C4-2B (cell line): ENCODE measurements around the gene GAB3.

ENCODE experiments used
- H3K27ac ChIP-seq: fragments of 450-650 bp; 2 replicates; pipeline ENCODE4 v1.5.1; 2017
- ZFX ChIP-seq: fragments of 450-650 bp; IDR thresholded peaks from 2 replicates; pipeline ENCODE4 v1.6.1; 2017
- TF ChIP-seq, protein P1 (sequence below): fragments of 450-650 bp; conservative IDR thresholded peaks from 2 replicates; pipeline ENCODE4 v1.5.1; 2017; ENCODE audit warnings: mild to moderate bottlenecking

GAB3 gene

DNA sequence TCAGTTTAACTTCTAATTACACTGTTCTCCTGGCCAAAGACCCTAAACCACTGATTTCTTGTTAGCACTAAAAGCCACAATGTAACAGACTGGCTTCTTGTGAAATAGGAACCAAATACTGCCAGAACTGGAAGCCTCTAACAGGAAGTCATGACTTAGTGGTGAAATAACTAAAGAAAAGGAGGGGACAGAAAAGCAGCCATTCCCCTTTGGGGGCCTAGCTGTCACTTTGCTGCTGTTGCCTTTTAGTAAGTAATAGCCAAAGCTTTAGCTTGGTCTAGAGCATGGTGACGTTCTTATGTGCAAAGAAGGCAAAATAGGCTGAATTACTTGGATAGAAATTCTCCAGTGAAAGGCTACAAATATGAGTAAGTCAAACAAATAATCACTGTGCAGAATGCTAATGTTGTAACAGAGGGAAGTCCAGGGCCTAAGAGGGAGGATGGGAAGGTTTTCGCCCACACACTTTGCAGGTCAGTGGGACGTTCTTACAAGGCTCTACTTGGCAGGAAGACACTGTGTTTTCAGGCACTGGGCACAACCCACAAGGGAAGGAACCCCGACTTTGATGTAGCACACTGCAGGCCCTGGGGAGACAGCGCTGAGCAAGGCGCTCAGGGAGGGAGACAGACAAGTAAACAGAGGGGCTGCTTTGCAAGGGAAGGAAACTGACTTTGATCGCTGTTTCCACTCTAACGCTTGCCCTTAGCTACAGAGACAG lies 16.7 kb downstream of the GAB3 start:
- no peak overlapping the region for H3K27ac ChIP-seq
- TF ChIP-seq, protein P1, sequence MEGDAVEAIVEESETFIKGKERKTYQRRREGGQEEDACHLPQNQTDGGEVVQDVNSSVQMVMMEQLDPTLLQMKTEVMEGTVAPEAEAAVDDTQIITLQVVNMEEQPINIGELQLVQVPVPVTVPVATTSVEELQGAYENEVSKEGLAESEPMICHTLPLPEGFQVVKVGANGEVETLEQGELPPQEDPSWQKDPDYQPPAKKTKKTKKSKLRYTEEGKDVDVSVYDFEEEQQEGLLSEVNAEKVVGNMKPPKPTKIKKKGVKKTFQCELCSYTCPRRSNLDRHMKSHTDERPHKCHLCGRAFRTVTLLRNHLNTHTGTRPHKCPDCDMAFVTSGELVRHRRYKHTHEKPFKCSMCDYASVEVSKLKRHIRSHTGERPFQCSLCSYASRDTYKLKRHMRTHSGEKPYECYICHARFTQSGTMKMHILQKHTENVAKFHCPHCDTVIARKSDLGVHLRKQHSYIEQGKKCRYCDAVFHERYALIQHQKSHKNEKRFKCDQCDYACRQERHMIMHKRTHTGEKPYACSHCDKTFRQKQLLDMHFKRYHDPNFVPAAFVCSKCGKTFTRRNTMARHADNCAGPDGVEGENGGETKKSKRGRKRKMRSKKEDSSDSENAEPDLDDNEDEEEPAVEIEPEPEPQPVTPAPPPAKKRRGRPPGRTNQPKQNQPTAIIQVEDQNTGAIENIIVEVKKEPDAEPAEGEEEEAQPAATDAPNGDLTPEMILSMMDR = no peak
- no peak for TF ChIP-seq ZFX

DNA sequence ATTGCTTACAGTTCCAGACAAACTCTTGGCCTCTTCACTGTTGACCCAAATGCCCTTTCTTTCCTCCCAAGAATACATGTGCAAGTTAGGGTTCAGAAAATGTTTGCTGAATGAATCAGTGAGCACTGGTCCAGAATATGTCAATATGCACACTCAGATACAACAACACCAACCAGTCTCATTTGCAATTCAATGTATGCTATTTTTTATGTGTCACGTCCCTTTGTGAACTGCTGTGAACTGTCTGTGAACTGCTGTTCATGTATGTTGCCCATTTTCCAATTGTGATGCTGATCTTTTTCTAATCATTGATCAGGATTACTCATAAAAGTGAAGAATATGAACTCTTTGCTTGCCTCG lies 17.8 kb downstream of the GAB3 start:
- TF ChIP-seq, protein P1 = no peak
- TF ChIP-seq ZFX = no peak
- no peak overlapping the region for H3K27ac ChIP-seq

DNA sequence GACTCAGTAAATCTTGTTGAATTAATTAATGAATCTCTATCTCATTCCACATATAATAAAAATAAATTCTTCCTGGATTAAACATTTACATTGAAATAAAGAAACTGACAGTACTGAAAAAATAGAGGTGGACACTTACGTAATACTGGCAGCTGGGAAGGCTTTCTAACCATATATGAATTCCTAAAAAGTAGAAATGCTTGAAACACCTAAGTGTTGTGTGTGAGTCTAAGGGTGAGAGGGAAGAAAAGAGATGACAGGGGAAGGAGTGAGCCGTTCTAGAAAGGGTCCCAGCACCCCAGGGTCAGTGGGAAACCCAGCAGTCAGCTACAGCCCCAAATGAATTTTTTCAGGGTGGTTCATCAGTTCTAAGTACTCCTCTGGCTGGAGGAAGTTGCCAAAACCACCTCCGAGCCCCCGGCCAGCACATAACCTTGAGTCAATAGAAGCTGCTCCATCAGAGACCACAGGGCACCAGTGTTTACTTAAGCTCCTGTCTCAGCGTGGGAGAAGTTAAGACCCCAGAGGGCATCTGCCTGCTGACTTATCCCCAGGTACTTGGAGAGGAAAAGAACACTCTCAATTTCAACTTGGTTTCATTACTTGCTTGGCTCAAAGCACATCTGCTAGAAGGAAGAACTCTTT lies 18.3 kb downstream of the GAB3 start:
- TF ChIP-seq, protein P1 = no peak
- TF ChIP-seq ZFX = no peak
- H3K27ac ChIP-seq = no peak overlapping the region

DNA sequence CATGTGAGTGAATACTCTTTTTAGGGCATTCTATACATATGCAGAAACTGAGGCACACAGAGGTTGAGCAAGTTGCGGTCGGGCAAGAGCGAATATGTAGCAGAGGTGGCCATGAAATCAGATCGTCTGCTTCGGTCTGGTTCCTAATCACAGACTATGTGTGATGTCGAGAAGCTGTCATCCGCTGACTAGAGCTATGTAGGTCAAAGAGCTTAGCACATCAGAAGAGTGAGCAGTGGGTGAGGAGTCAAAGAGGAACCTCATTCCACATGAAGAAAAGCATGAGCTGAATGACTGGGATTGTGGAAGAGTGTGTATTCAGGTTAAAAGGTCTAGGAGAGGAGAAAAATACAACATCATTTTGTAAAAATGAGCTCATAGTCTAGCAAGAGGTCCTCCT lies 19.0 kb downstream of the GAB3 start:
- no peak overlapping the region for H3K27ac ChIP-seq
- TF ChIP-seq, protein P1 = no peak
- TF ChIP-seq ZFX = no peak

DNA sequence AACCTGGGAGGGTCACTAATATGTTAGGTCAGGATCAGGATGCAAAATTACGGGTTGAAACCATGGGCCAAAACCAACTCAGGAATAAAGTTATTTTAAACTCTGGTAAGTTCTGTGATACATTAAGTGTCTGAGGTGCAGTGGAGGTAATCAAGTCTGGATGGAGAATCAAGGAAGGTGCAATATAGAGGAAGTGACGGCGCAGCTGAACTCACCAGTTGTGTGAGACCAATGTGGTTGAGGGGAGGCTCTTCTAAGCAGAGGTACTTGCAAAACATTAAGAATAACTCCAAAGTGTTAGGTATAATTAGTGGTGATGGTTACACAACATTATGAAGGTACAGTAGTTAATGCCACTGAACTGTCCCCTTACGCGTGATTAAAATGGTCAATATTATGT lies 19.7 kb downstream of the GAB3 start:
- TF ChIP-seq ZFX = no peak
- TF ChIP-seq, protein P1 = no peak
- no peak overlapping the region; the same call in 1 of the 2 replicates for H3K27ac ChIP-seq

DNA sequence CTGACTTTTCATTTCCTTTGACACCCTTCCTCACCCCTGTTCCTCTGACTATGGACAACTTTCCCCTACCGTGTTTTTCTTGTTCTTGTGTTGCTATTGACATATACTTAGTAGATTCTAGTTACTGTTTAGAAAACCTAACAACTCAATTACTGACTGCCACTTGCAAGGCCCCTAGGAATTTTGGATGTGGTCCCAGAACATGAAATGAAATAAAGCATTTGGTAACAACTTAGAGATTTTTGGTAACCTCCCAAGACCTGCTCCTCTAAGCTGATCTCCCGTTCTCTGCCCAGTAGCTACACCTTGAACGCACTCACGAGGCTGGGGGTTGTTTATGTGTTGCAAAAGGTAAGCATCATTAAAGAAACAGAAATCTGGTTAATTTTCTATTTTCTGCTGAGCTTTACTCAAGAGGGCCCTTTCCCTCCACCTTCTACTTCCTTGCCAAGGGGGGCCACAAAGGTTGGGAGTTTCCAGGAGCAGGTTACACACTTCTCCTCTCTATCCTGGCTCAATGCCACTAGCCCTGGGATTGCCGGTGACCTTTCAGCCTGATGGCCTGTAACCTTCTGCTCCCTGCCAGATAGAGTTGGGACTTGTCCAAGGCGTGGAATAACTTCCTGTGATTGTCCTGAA lies 20.5 kb downstream of the GAB3 start:
- TF ChIP-seq, protein P1 = no peak
- TF ChIP-seq ZFX = no peak
- peak overlapping the region; percentile 27; the same call in 1 of the 2 replicates for H3K27ac ChIP-seq

DNA sequence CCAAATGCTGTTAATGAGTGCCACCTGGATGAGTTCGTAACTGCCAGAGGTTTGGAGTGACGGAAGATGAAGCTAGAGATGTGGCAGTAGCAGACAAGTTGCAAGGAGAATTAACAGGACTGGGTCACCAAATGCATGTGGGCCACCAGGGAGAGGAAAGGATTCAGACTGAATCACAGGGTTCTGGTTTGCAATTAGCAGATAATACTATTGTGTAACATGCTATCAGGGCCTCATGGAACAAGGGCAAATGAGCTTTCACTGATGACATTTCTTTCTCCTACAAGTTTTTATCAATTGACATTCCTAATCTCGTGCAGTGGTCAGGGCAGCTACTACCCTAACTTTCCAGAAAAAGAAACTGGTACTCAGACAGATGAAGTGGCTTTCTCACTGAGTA lies 21.4 kb downstream of the GAB3 start:
- no peak overlapping the region for H3K27ac ChIP-seq
- TF ChIP-seq ZFX = no peak
- TF ChIP-seq, protein P1 = no peak
